Transverse colon (tissue), 4 donors: Measurements from ENCODE around the gene CELF4. TPM values are rescaled to one million over a fixed set of nuclear protein-coding genes. Genes with fewer than 3 reads are reported as not detected.

Experiments
- DNase-seq: peaks from one replicate; pipeline ENCODE4 v3.0.0-alpha.2; 2019
- H3K27ac ChIP-seq, 4 donors: fragments of 200-600 bp; sonication (generic); 2 replicates each; pipeline ENCODE4 v1.5.1; 2016 to 2018; ENCODE audit warnings: inconsistent platforms in 4 of 4
- H3K27me3 ChIP-seq: fragments of 200-600 bp; sonication (generic); 2 replicates; pipeline ENCODE4 v1.5.1; 2017; ENCODE audit warnings: inconsistent platforms
- H3K36me3 ChIP-seq, 4 donors: fragments of 200-600 bp; sonication (generic); 2 replicates each; pipeline ENCODE4 v1.5.1; 2017 to 2019; ENCODE audit warnings: inconsistent platforms in 4 of 4
- H3K4me1 ChIP-seq, 4 donors: fragments of 200-600 bp; sonication (generic); 2 replicates each; pipeline ENCODE4 v1.5.1; 2017 to 2020; ENCODE audit warnings: inconsistent platforms in 4 of 4
- H3K4me3 ChIP-seq, 4 donors: fragments of 200-600 bp; sonication (generic); 1 replicate in 1 of 4; 2 replicates in 3 of 4; pipeline versions ENCODE4 v1.5.1 to v1.6.1; 2017 to 2019; ENCODE audit warnings: inconsistent platforms in 4 of 4
- H3K9me3 ChIP-seq, 2 donors: fragments of 200-600 bp; sonication (generic); 2 replicates each; pipeline ENCODE4 v1.5.1; 2017 to 2019; ENCODE audit warnings: inconsistent platforms in 2 of 2
- EP300 ChIP-seq: sonication (generic); formaldehyde crosslinking; IDR thresholded peaks from one replicate; pipeline ENCODE4 v1.6.1; 2017; ENCODE audit warnings: antibody characterized with exemption, low read depth
- POLR2A ChIP-seq: fragments of 450-650 bp; IDR thresholded peaks from one replicate; pipeline ENCODE4 v1.6.1; 2016; ENCODE audit warnings: antibody characterized with exemption, mild to moderate bottlenecking, moderate library complexity
- POLR2AphosphoS5 ChIP-seq, 3 donors: sonication (generic); formaldehyde crosslinking; IDR thresholded peaks; one replicate each; pipeline ENCODE4 v1.6.1; 2016; ENCODE audit warnings: antibody characterized with exemption in 3 of 3
- WGBS, 2 donors: methylation state at CpG; one replicate each; pipeline ENCODE4 v1.1.5; 2018; ENCODE audit warnings: low coverage in 1 of 2; 5-methylcytosine and 5-hydroxymethylcytosine counted together
- in situ Hi-C, 4 donors: fragments of 200-750 bp; cut with MboI; loops; one replicate each; pipeline versions ENCODE4 v1.15.0 to v1.15.1; 2017; ENCODE audit warnings: low sequenced_read_pairs in 3 of 4, low pct_ligation_motif_present in 1 of 4, low pct_unique_long_range_greater_than_20kb in 1 of 4
- intact Hi-C: fragments of 100-400 bp; cut with DNase I; formaldehyde crosslinking; loops from one replicate; pipeline ENCODE4 v1.15.1; 2023; ENCODE audit warnings: low total_unique reads
- total RNA-seq, 4 donors: library from RNA; depleted of rRNA; stranded (reverse); fragments of >200 nt; gene quantifications; one replicate each; pipeline ENCODE4 v1.1.0, GENCODE V29; 2016
- TF ChIP-seq, protein P1 (sequence below), 5 experiments: fragments of 200-600 bp in 3 of 5; fragments of 450-650 bp in 2 of 5; sonication (generic) in 3 of 5; IDR thresholded peaks; 1 replicate in 2 of 5; 2 replicates in 3 of 5; pipeline ENCODE4 v1.5.1; 2016 to 2017; ENCODE audit warnings: antibody characterized with exemption in 5 of 5, inconsistent platforms in 3 of 5, mild to moderate bottlenecking in 2 of 5, moderate library complexity in 1 of 5

The CELF4 gene
- total RNA-seq, 4 donors from 2014 or later = 0.14 to 0.75 TPM; not detected in 2

DNA sequence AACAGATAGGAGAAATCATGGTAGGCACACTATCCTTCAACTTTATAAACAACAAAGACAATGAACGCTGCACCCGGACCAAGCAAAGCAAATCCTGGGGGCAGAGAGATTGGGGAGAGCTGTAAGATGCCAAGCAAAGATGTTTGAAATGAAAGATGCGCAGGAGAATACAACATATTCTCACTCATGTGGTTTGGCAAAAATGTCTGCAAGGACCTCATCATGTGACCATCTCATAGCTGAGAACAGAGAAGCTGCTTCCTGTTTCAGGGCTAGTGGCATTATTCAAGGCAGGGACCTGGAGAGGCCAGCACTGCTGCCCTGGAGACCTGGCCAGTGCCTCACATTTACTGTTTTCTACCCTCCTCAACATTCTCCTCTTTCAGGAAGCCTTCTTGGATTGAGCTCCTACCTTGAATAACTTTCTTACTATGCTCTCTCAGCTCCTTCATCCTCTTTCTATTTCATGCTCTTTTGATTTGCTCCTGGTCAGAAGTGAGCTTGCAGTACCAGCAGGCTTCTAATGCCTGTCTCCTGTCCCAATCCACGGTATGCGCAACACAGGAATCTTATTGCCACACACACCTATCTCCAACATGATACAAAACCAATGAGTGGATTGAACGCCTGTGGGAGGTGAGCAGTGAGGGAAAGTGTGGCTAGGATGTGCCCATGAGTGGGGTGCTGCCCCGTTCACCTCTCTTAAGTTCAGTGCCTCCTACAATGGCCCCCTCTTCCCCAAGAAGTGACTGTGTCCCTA, 133.0 kb downstream of the CELF4 start:
- Histone ChIP-seq H3K36me3 (no peaks in the 10 kb centered on the region), H3K27ac (no peak overlapping the region), H3K27me3 (no peaks in the 10 kb centered on the region), H3K4me3 (no peak overlapping the region), H3K4me1 (no peaks in the 10 kb centered on the region), H3K9me3 (no peaks in the 10 kb centered on the region)
- in situ Hi-C loops (no loop called here), intact Hi-C loops (no loop called here)
- TF ChIP-seq, protein P1, sequence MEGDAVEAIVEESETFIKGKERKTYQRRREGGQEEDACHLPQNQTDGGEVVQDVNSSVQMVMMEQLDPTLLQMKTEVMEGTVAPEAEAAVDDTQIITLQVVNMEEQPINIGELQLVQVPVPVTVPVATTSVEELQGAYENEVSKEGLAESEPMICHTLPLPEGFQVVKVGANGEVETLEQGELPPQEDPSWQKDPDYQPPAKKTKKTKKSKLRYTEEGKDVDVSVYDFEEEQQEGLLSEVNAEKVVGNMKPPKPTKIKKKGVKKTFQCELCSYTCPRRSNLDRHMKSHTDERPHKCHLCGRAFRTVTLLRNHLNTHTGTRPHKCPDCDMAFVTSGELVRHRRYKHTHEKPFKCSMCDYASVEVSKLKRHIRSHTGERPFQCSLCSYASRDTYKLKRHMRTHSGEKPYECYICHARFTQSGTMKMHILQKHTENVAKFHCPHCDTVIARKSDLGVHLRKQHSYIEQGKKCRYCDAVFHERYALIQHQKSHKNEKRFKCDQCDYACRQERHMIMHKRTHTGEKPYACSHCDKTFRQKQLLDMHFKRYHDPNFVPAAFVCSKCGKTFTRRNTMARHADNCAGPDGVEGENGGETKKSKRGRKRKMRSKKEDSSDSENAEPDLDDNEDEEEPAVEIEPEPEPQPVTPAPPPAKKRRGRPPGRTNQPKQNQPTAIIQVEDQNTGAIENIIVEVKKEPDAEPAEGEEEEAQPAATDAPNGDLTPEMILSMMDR (IDR thresholded peaks at IDR 0.05) = no peak
- TF ChIP-seq POLR2AphosphoS5 (IDR thresholded peaks at IDR 0.05) (no peak), EP300 (no peak), POLR2A (no peak)
- DNase-seq = no peak
- WGBS, 2 donors = 82 to 87% methylated on average over 3 to 7 of the region's 7 CpGs

DNA sequence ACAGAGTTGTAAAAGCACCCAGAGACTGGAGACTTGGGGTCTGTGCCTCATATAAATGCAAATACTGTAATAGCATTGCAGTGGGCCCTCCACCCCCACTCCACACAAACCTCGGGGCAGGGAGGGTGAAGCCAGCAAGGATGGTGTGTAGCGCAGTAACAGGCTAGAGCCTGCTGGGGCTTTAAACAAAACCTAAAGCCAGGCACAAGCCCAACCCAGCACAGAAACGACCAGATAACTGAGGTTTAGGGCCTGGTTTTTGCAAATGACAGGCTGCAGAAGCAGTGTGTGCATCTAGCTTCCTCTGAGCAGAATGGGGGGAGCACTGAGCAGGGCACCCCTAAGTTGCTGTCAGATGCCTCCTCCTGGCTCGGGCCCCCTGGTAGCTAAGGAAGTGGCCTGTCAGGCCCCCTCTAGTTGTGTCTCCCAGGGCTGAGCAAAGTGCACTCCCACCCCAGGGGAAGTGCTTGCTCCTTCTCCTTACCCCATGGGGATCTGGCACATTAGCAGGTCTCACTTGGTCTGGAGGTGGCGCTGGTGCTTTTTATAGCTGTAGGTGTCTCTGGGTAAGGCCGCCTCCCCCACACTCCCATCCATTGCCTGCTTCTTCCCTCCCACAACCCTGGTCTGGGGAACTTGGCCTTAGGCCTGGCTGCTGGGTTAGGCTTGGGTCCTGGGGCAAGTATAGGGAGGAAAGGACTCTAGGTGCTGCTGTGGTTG, 135.1 kb downstream of the CELF4 start:
- no peaks in the 10 kb centered on the region for H3K27me3 ChIP-seq
- in situ Hi-C loops = no loop called here
- no peaks in the 10 kb centered on the region for H3K36me3 ChIP-seq
- no peaks in the 10 kb centered on the region for H3K9me3 ChIP-seq
- WGBS, 2 donors = 66 to 100% methylated on average over 3 to 6 of the region's 6 CpGs
- TF ChIP-seq, protein P1 (IDR thresholded peaks at IDR 0.05) = no peak
- TF ChIP-seq EP300 = no peak
- TF ChIP-seq POLR2AphosphoS5 (IDR thresholded peaks at IDR 0.05) = no peak
- TF ChIP-seq POLR2A = no peak
- DNase-seq = no peak
- H3K27ac ChIP-seq = no peak overlapping the region
- no peak overlapping the region for H3K4me3 ChIP-seq
- no peaks in the 10 kb centered on the region for H3K4me1 ChIP-seq
- intact Hi-C loops = no loop called here

DNA sequence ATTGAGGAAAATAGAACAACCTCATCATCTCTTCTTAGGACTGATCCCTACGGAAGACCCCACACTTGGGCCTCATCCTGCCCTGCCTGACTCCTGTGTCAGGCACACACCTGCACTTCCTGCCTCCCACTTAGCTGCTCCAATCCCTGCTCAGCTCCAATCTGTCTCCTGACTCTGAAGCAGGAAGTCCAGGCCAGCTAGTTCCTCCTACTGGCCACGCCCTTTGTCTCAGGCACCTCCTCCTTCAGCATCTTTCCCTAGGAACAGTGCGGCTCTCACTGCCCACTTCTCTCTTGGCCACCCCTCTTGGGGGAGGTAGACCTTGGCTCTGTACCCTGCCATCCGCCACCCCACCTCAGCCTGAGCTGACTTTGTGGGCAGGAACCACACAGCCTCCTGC, 135.8 kb downstream of the CELF4 start:
- intact Hi-C loops = no loop called here
- Histone ChIP-seq H3K27ac (no peak overlapping the region), H3K4me3 (no peak overlapping the region), H3K9me3 (no peaks in the 10 kb centered on the region), H3K36me3 (no peaks in the 10 kb centered on the region), H3K4me1 (no peaks in the 10 kb centered on the region), H3K27me3 (no peaks in the 10 kb centered on the region)
- 83% methylated on average over 1 to 4 of the region's 4 CpGs for WGBS, 2 donors
- TF ChIP-seq POLR2AphosphoS5 (IDR thresholded peaks at IDR 0.05) (no peak), EP300 (no peak), POLR2A (no peak)
- TF ChIP-seq, protein P1 (IDR thresholded peaks at IDR 0.05) = no peak
- DNase-seq = no peak
- in situ Hi-C loops = no loop called here

DNA sequence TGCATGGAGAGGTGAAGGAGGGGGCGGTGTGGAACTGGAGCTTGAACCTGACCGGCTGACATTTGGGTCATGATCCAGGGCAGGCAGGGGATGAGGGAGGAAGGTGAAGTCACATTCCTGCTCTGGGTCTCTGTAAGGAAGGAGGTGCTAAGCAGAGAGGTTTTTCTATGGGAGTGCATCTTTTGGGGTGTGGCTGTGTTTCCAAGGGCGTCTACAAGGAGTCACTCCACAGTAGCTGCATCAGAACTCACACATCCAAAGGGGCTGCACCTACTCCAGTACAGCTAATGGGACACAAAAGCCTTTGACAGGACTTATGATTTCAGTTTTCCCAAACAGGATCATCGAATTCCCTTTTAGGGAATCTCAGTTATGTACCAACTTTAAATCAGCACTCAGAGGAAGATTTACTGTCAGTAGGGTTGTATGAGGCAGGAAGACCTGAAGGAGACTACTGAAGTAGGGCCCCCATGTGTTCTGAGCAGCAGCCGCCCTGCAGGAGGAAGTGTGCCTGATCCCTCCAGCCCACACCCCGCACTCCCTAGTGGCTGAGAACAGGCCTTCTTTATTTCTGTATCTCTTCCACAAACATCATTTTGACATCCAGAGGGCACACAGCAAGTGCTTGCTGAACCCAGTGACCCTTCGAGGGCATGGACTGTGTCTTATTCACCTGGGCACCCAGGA, 137.2 kb downstream of the CELF4 start:
- H3K4me3 ChIP-seq = no peak overlapping the region
- intact Hi-C loops = no loop called here
- H3K9me3 ChIP-seq = no peaks in the 10 kb centered on the region
- WGBS, 2 donors = 73 to 74% methylated on average over 4 to 7 of the region's 7 CpGs
- in situ Hi-C loops = no loop called here
- no peak overlapping the region for H3K27ac ChIP-seq
- H3K36me3 ChIP-seq = no peaks in the 10 kb centered on the region
- no peaks in the 10 kb centered on the region for H3K4me1 ChIP-seq
- TF ChIP-seq EP300 = no peak
- TF ChIP-seq POLR2A = no peak
- H3K27me3 ChIP-seq = no peaks in the 10 kb centered on the region
- DNase-seq = no peak
